Measurements from ENCODE around the gene HMGCL. TPM values are rescaled to one million over a fixed set of nuclear protein-coding genes. Genes with fewer than 3 reads are reported as not detected.

The HMGCL gene
- total RNA-seq, 2 experiments from 2014 or later, result 23.8 to 29.0 TPM

Other genes with a start within 250 kb of the HMGCL start
- 1,000 to 10,000 TPM in 1 of 2 experiments, 100 to 1,000 TPM in 1; 844 to 1,001 TPM for gene RPL11, start 133.6 kb downstream of the HMGCL start, total RNA-seq
- 10 to 100 TPM; 30.1 to 40.7 TPM for gene ELOA, start 82.0 kb downstream of the HMGCL start, total RNA-seq
- 10 to 100 TPM; 52.9 to 67.1 TPM for gene PITHD1, start 47.0 kb downstream of the HMGCL start, total RNA-seq
- 10 to 100 TPM; 75.7 to 87.2 TPM for gene LYPLA2, start 34.3 kb downstream of the HMGCL start, total RNA-seq
- 10 to 100 TPM; 39.0 to 41.2 TPM for gene GALE, start 24.7 kb downstream of the HMGCL start, total RNA-seq
- gene FUCA1, start 42.9 kb upstream of the HMGCL start, total RNA-seq, result 1 to 10 TPM; 5.6 to 6.5 TPM
- gene CNR2, start 87.9 kb upstream of the HMGCL start, total RNA-seq, result under 1 TPM; 0.14 to 0.47 TPM
- gene PNRC2, start 134.4 kb upstream of the HMGCL start, total RNA-seq, result 100 to 1,000 TPM; 139 to 147 TPM
- gene SRSF10, start 154.9 kb upstream of the HMGCL start, total RNA-seq, result 100 to 1,000 TPM; 221 to 226 TPM